DND-41 (cell line): ENCODE results near the gene FUS.

Source experiments
- ATAC-seq: fragments of 200-7000 bp; cut with Tn5 transposase; 3 replicates; pipeline ENCODE4 v1.9.1; 2021; ENCODE audit warnings: low read depth; ENCODE audit not compliant: insufficient read depth
- DNase-seq: peaks from one replicate; pipeline ENCODE4 v3.0.0-alpha.2; 2020
- H2AFZ ChIP-seq: 2 replicates; pipeline ENCODE4 v1.6.0; 2012; ENCODE audit warnings: low read depth, low read length
- H3K27ac ChIP-seq: 2 replicates; pipeline ENCODE4 v1.5.1; 2012; ENCODE audit warnings: low read length, inconsistent platforms
- H3K27me3 ChIP-seq: fragments of 200-600 bp; sonication (generic); 2 replicates; pipeline ENCODE4 v1.6.0; 2012; ENCODE audit warnings: low read length, mild to moderate bottlenecking, inconsistent platforms; ENCODE audit not compliant: insufficient read depth, poor library complexity
- H3K36me3 ChIP-seq: 2 replicates; pipeline ENCODE4 v1.5.1; 2012; ENCODE audit warnings: low read length, inconsistent platforms; ENCODE audit not compliant: insufficient read depth
- H3K4me1 ChIP-seq: 2 replicates; pipeline ENCODE4 v1.5.1; 2012; ENCODE audit warnings: mild to moderate bottlenecking, low read length; ENCODE audit not compliant: insufficient read depth
- H3K4me2 ChIP-seq: 2 replicates; pipeline ENCODE4 v1.6.0; 2012; ENCODE audit warnings: mild to moderate bottlenecking, moderate library complexity, low read length, inconsistent platforms; ENCODE audit not compliant: insufficient read depth
- H3K4me3 ChIP-seq, 2 experiments: fragments of 200-600 bp in 1 of 2; shearing (Covaris generic) in 1 of 2; 2 replicates each; pipeline ENCODE4 v1.5.1; 2012 to 2016; ENCODE audit warnings: inconsistent platforms in 2 of 2, low read length in 2 of 2, mild to moderate bottlenecking in 2 of 2, low read depth in 1 of 2, moderate library complexity in 1 of 2
- H3K79me2 ChIP-seq: 2 replicates; pipeline ENCODE4 v1.6.0; 2012; ENCODE audit warnings: low read length, inconsistent platforms; ENCODE audit not compliant: insufficient read depth
- H3K9ac ChIP-seq: 2 replicates; pipeline ENCODE4 v1.6.0; 2012; ENCODE audit warnings: low read depth, mild to moderate bottlenecking, inconsistent platforms, low read length, moderate library complexity
- H3K9me3 ChIP-seq: 2 replicates; pipeline ENCODE4 v1.5.1; 2012; ENCODE audit warnings: low read length, moderate library complexity, mild to moderate bottlenecking, inconsistent platforms; ENCODE audit not compliant: insufficient read depth, severe bottlenecking
- H4K20me1 ChIP-seq: 2 replicates; pipeline ENCODE4 v1.6.0; 2012; ENCODE audit warnings: low read length; ENCODE audit not compliant: insufficient read depth
- EZH2 ChIP-seq: IDR thresholded peaks from 3 replicates; pipeline ENCODE4 v1.6.1; 2012; ENCODE audit warnings: borderline replicate concordance, low read depth, mild to moderate bottlenecking, moderate library complexity, low read length, inconsistent platforms; ENCODE audit not compliant: severe bottlenecking
- TF ChIP-seq, protein P1 (sequence below): IDR thresholded peaks from 2 replicates; pipeline ENCODE4 v1.5.1; 2012; ENCODE audit warnings: borderline replicate concordance, low read length, moderate library complexity, mild to moderate bottlenecking; ENCODE audit not compliant: poor library complexity, severe bottlenecking; ENCODE audit errors: extremely low read depth

FUS gene

GRCh38 chr16:31186930-31187807, 7.2 kb downstream of the FUS start:
- ATAC-seq, result no peak
- Histone ChIP-seq H3K9ac (no peak overlapping the region), H3K36me3 (peaks cover 100% of the 10 kb centered on the region), H3K4me2 (0 out of 2 replicates have a peak overlapping the region, but pooled peaks have one; percentile 37), H3K27me3 (no peaks in the 10 kb centered on the region), H2AFZ (no peak overlapping the region), H3K79me2 (peaks cover 94% of the 10 kb centered on the region), H3K4me1 (peaks cover 32% of the 10 kb centered on the region), H3K4me3 (no peak overlapping the region; a peak in 1 of 4 replicates), H3K27ac (no peak overlapping the region), H4K20me1 (peaks cover 99% of the 10 kb centered on the region), H3K9me3 (no peaks in the 10 kb centered on the region)
- no peak for DNase-seq
- TF ChIP-seq EZH2, result no peak
- TF ChIP-seq, protein P1, sequence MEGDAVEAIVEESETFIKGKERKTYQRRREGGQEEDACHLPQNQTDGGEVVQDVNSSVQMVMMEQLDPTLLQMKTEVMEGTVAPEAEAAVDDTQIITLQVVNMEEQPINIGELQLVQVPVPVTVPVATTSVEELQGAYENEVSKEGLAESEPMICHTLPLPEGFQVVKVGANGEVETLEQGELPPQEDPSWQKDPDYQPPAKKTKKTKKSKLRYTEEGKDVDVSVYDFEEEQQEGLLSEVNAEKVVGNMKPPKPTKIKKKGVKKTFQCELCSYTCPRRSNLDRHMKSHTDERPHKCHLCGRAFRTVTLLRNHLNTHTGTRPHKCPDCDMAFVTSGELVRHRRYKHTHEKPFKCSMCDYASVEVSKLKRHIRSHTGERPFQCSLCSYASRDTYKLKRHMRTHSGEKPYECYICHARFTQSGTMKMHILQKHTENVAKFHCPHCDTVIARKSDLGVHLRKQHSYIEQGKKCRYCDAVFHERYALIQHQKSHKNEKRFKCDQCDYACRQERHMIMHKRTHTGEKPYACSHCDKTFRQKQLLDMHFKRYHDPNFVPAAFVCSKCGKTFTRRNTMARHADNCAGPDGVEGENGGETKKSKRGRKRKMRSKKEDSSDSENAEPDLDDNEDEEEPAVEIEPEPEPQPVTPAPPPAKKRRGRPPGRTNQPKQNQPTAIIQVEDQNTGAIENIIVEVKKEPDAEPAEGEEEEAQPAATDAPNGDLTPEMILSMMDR, result no peak

DNA sequence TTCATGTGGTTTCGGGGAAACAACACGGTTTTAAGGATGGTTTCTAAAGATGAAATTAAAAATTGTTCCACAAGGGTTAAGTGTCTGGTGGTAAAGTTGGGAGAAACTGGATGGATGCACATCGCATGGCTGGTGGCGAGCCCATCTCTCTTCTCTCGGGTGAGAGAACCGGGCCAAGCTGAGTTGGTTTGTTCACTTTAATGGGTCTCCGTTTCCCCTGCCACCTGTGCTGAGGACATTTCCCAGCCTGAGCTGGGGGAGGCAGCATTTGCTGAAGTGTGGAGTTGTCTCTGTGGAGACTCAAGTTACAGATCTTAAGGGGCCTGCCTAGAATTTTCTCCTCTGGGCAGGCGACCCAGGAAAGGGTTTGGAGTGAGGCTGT, 7.9 kb downstream of the FUS start:
- Histone ChIP-seq H3K36me3 (peaks cover 100% of the 10 kb centered on the region), H3K79me2 (peaks cover 93% of the 10 kb centered on the region), H3K4me2 (no peak overlapping the region), H3K27me3 (no peaks in the 10 kb centered on the region), H3K9ac (no peak overlapping the region), H3K9me3 (no peaks in the 10 kb centered on the region), H2AFZ (no peak overlapping the region), H3K27ac (no peak overlapping the region), H3K4me1 (peaks cover 26% of the 10 kb centered on the region), H4K20me1 (peaks cover 99% of the 10 kb centered on the region), H3K4me3 (no peak overlapping the region)
- TF ChIP-seq, protein P1, result no peak
- no peak for TF ChIP-seq EZH2
- no peak; the same call in 2 of the 3 replicates for ATAC-seq
- no peak for DNase-seq

- Histone ChIP-seq H2AFZ (no peak overlapping the region), H3K27me3 (no peaks in the 10 kb centered on the region), H3K4me2 (no peak overlapping the region), H4K20me1 (peaks cover 99% of the 10 kb centered on the region), H3K9ac (no peak overlapping the region), H3K36me3 (peaks cover 100% of the 10 kb centered on the region), H3K9me3 (no peaks in the 10 kb centered on the region), H3K79me2 (peaks cover 89% of the 10 kb centered on the region), H3K27ac (no peak overlapping the region), H3K4me1 (peaks cover 17% of the 10 kb centered on the region), H3K4me3 (no peak overlapping the region)
- TF ChIP-seq, protein P1, result no peak
- TF ChIP-seq EZH2, result no peak
- ATAC-seq, result no peak
- no peak for DNase-seq
Measured at GRCh38 chr16:31188450-31189411, 8.8 kb downstream of the FUS start.
